Panc1 (cell line): ENCODE data around the gene LMNTD2. TPM values are rescaled to one million over a fixed set of nuclear protein-coding genes. Genes with fewer than 3 reads are reported as not detected.
A peak's percentile ranks its signal among the peaks of the same experiment; 100 is the strongest.

Experiments
- ATAC-seq: fragments of 200-7000 bp; cut with Tn5 transposase; 2 replicates; pipeline ENCODE4 v1.9.1; 2020; ENCODE audit warnings: mild to moderate bottlenecking, moderate library complexity
- BruUV-seq: library from RNA; stranded (reverse); fragments of 400-500 nt; replicated peaks from 2 replicates; lab custom pipeline; 2021; lab: Mats Ljungman, UMichigan
- CTCF ChIA-PET: fragments of 300-600 bp; sonication (Branson Sonifier 250); formaldehyde crosslinking; loops from one replicate; lab custom pipeline; 2022; ENCODE audit warnings: antibody characterized with exemption; lab: Charles Lee
- POLR2A ChIA-PET: fragments of 300-600 bp; sonication (Branson Sonifier 250); formaldehyde crosslinking; loops from one replicate; lab custom pipeline; 2022; ENCODE audit warnings: antibody characterized with exemption; lab: Charles Lee
- DNase-seq: peaks from one replicate; pipeline ENCODE4 v3.0.0-alpha.2; 2010; ENCODE audit warnings: low read depth, low spot score
- H3K27ac ChIP-seq: 2 replicates; pipeline ENCODE4 v1.5.1; 2011; ENCODE audit warnings: mild to moderate bottlenecking, low read length, inconsistent platforms
- H3K27me3 ChIP-seq: fragments of 200-500 bp; sonication (Bioruptor generic); 2 replicates; pipeline ENCODE4 v1.6.0; 2014; ENCODE audit warnings: low read length, inconsistent platforms; ENCODE audit not compliant: control insufficient read depth, insufficient read depth
- H3K36me3 ChIP-seq: fragments of 200-500 bp; sonication (Bioruptor generic); 2 replicates; pipeline ENCODE4 v1.5.1; 2014; ENCODE audit warnings: inconsistent platforms, mild to moderate bottlenecking, low read length, moderate library complexity; ENCODE audit not compliant: control insufficient read depth, insufficient read depth
- H3K4me1 ChIP-seq: 2 replicates; pipeline ENCODE4 v1.5.1; 2011; ENCODE audit warnings: inconsistent platforms, mild to moderate bottlenecking, low read length, moderate library complexity; ENCODE audit not compliant: control insufficient read depth, insufficient read depth
- H3K4me3 ChIP-seq, 2 experiments: 2 replicates each; pipeline ENCODE4 v1.5.1; 2011 to 2012; ENCODE audit warnings: low read depth in 2 of 2, low read length in 2 of 2, mild to moderate bottlenecking in 2 of 2, inconsistent platforms in 1 of 2, moderate library complexity in 1 of 2
- H3K9me3 ChIP-seq: fragments of 200-500 bp; sonication (Bioruptor generic); 2 replicates; pipeline ENCODE4 v1.5.1; 2014; ENCODE audit warnings: low read depth, mild to moderate bottlenecking, inconsistent platforms, low read length, moderate library complexity; ENCODE audit not compliant: control insufficient read depth, insufficient read depth
- POLR2AphosphoS5 ChIP-seq: IDR thresholded peaks from 2 replicates; pipeline ENCODE4 v1.6.1; 2012; ENCODE audit warnings: mild to moderate bottlenecking, low read depth, low read length, moderate library complexity
- SIN3A ChIP-seq: IDR thresholded peaks from 2 replicates; pipeline ENCODE4 v1.6.1; 2012; ENCODE audit warnings: low read depth, mild to moderate bottlenecking, low read length, moderate library complexity, borderline replicate concordance; ENCODE audit not compliant: insufficient read depth
- TCF7L2 ChIP-seq: IDR thresholded peaks from 2 replicates; pipeline ENCODE4 v1.6.1; 2011; ENCODE audit warnings: mild to moderate bottlenecking, low read depth, low read length, inconsistent platforms
- in situ Hi-C: cut with HindIII; loops from 2 replicates; pipeline ENCODE4 v1.10.0; 2016; ENCODE audit warnings: low sequenced_read_pairs, low pct_unique_long_range_greater_than_20kb
- intact Hi-C: fragments of 100-400 bp; cut with micrococcal nuclease; formaldehyde crosslinking; loops from one replicate; pipeline ENCODE4 v1.10.0; 2022; ENCODE audit not compliant: unreplicated experiment
- total RNA-seq: library from RNA; stranded (reverse); gene quantifications from one replicate; pipeline ENCODE4 v1.2.1, GENCODE V29; 2021; ENCODE audit not compliant: unreplicated experiment
- TF ChIP-seq, protein P1 (sequence below): fragments of 450-650 bp; IDR thresholded peaks from 2 replicates; pipeline ENCODE4 v1.5.1; 2017; ENCODE audit warnings: mild to moderate bottlenecking
- TF ChIP-seq, protein P2 (sequence below), 2 experiments: IDR thresholded peaks; 2 replicates each; pipeline ENCODE4 v1.6.1; 2011 to 2012; ENCODE audit warnings: low read depth in 2 of 2, control low read depth in 1 of 2, low read length in 1 of 2, mild to moderate bottlenecking in 1 of 2, moderate library complexity in 1 of 2; ENCODE audit not compliant: insufficient read depth in 1 of 2

LMNTD2 gene
- total RNA-seq, 1 experiment from 2014 or later: 21.8 TPM

DNA sequence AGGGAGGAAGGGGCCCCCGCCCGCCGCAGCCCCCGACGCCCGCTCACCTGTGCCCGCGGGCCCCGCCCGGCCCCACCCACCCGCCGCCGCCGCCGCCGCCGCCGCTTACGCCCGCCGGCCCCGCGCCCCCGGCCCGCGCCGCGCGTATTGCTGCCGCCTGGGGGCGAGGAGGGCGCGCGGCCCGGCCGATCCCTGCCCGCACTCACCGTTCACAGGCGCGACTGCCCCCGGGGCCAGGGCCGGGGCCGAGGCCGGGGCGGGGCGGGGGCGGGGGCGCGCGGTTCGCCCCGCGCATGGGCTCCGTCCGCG is 25.4 kb downstream of the LMNTD2 start:
- ATAC-seq: peak; percentile 12
- ChIA-PET POLR2A (interaction anchor here (1.0 kb wide), 1 partner anchor 16 kb away, joined by 3 read pairs; no protein-coding TSS in a partner anchor), CTCF (no interaction called here)
- Histone ChIP-seq H3K4me3 (peak overlapping the region; percentile 69 to 90), H3K27ac (no peak overlapping the region), H3K36me3 (peaks cover 3% of the 10 kb centered on the region; the same call in 1 of the 2 replicates), H3K27me3 (no peaks in the 10 kb centered on the region), H3K4me1 (peaks cover 34% of the 10 kb centered on the region), H3K9me3 (no peaks in the 10 kb centered on the region)
- TF ChIP-seq POLR2AphosphoS5: no peak
- TF ChIP-seq, protein P1, sequence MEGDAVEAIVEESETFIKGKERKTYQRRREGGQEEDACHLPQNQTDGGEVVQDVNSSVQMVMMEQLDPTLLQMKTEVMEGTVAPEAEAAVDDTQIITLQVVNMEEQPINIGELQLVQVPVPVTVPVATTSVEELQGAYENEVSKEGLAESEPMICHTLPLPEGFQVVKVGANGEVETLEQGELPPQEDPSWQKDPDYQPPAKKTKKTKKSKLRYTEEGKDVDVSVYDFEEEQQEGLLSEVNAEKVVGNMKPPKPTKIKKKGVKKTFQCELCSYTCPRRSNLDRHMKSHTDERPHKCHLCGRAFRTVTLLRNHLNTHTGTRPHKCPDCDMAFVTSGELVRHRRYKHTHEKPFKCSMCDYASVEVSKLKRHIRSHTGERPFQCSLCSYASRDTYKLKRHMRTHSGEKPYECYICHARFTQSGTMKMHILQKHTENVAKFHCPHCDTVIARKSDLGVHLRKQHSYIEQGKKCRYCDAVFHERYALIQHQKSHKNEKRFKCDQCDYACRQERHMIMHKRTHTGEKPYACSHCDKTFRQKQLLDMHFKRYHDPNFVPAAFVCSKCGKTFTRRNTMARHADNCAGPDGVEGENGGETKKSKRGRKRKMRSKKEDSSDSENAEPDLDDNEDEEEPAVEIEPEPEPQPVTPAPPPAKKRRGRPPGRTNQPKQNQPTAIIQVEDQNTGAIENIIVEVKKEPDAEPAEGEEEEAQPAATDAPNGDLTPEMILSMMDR: no peak
- TF ChIP-seq TCF7L2: no peak
- TF ChIP-seq, protein P2, sequence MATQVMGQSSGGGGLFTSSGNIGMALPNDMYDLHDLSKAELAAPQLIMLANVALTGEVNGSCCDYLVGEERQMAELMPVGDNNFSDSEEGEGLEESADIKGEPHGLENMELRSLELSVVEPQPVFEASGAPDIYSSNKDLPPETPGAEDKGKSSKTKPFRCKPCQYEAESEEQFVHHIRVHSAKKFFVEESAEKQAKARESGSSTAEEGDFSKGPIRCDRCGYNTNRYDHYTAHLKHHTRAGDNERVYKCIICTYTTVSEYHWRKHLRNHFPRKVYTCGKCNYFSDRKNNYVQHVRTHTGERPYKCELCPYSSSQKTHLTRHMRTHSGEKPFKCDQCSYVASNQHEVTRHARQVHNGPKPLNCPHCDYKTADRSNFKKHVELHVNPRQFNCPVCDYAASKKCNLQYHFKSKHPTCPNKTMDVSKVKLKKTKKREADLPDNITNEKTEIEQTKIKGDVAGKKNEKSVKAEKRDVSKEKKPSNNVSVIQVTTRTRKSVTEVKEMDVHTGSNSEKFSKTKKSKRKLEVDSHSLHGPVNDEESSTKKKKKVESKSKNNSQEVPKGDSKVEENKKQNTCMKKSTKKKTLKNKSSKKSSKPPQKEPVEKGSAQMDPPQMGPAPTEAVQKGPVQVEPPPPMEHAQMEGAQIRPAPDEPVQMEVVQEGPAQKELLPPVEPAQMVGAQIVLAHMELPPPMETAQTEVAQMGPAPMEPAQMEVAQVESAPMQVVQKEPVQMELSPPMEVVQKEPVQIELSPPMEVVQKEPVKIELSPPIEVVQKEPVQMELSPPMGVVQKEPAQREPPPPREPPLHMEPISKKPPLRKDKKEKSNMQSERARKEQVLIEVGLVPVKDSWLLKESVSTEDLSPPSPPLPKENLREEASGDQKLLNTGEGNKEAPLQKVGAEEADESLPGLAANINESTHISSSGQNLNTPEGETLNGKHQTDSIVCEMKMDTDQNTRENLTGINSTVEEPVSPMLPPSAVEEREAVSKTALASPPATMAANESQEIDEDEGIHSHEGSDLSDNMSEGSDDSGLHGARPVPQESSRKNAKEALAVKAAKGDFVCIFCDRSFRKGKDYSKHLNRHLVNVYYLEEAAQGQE (IDR thresholded peaks at IDR 0.05; ENCODE audit: insufficient read depth in 1 of 2, low read depth in 2 of 2, low read length in 1 of 2): no peak
- no peak for TF ChIP-seq SIN3A
- DNase-seq: no peak
- in situ Hi-C loops (no loop called here), intact Hi-C loops (no loop called here)
- BruUV-seq: no TSS peak

DNA sequence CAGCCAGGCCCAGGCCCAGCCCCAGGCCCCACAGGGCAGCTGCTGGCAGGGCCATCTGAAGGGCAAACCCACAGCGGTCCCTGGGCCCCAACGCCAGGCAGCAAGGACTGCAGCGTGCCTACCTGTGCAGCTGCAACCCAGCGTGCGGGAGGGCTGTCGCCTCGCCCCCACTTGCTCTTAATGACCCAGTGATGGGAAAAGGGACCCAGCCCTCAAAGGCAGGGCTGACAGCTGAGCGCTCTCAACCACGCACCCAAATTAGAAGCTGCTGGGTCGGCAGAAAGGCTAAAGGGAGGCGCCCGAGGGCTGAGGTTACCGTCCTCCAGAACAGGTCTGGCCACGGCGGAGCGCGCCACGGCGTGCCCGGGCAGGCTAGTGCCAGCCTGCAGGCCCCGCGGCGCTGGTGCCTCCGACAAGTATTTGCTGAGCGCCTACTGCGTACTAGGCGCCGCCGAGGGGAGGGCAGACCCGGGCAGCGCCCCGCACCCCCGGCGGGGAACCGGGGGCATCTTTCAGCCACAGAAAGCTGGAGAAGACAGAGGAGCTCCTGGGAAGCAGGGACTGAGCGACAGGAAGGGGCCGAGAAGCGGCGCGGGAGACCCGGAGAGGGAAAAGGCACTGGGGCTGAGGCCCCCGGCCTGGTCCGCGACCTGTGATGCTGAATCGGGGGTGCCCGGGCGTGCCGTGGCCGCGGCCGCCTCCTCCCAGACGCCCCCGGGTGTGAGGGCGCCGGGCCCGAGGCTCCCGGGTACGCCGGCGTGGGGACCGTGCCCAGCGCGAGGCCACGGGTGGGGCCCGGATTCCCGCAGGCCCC is 25.9 kb downstream of the LMNTD2 start:
- Histone ChIP-seq H3K9me3 (no peaks in the 10 kb centered on the region), H3K27me3 (no peaks in the 10 kb centered on the region), H3K36me3 (peaks cover 3% of the 10 kb centered on the region; the same call in 1 of the 2 replicates), H3K27ac (peak overlapping the region; percentile 73), H3K4me3 (peak overlapping the region; percentile 69 to 90), H3K4me1 (peaks cover 29% of the 10 kb centered on the region)
- TF ChIP-seq, protein P1: no peak
- TF ChIP-seq POLR2AphosphoS5 (no peak), SIN3A (peak; percentile 30; the same call in 1 of the 2 replicates)
- TF ChIP-seq, protein P2 (IDR thresholded peaks at IDR 0.05; ENCODE audit: insufficient read depth in 1 of 2, low read depth in 2 of 2, low read length in 1 of 2): 0 out of 4 replicates have a peak, but pooled peaks of 1 of the 2 experiments have one; percentile 43
- intact Hi-C loops (no loop called here), in situ Hi-C loops (no loop called here)
- CTCF ChIA-PET: interaction anchor here (0.6 kb wide), 1 partner anchor 16 kb away, joined by 3 read pairs; no protein-coding TSS in a partner anchor
- BruUV-seq: no TSS peak
- DNase-seq (no peak), ATAC-seq (peak; percentile 4)
- POLR2A ChIA-PET: interaction anchor here (0.5 to 1.0 kb wide), 2 partner anchors 15 to 209 kb away, joined by 3 to 8 read pairs; no protein-coding TSS in a partner anchor
